HEK293 (cell line): ENCODE data around the gene ANK2.

ENCODE experiments used
- CTCF ChIP-seq: fragments of 450-650 bp; formaldehyde crosslinking; IDR thresholded peaks from 2 replicates; pipeline ENCODE4 v1.5.1; 2016; ENCODE audit warnings: missing biosample characterization, missing genetic modification characterization
- MZF1 ChIP-seq: fragments of 450-650 bp; formaldehyde crosslinking; IDR thresholded peaks from 2 replicates; pipeline ENCODE4 v1.5.1; 2017; ENCODE audit warnings: missing biosample characterization, missing genetic modification characterization, borderline replicate concordance
- ZNF114 ChIP-seq: fragments of 450-650 bp; formaldehyde crosslinking; IDR thresholded peaks from 2 replicates; pipeline ENCODE4 v1.5.0; 2017; ENCODE audit warnings: missing biosample characterization, missing genetic modification characterization
- ZNF335 ChIP-seq: fragments of 450-650 bp; formaldehyde crosslinking; conservative IDR thresholded peaks from 2 replicates; pipeline ENCODE4 v1.5.1; 2016; ENCODE audit warnings: missing biosample characterization, missing genetic modification characterization
- ZNF433 ChIP-seq: fragments of 450-650 bp; formaldehyde crosslinking; IDR thresholded peaks from 2 replicates; pipeline ENCODE4 v1.5.1; 2016; ENCODE audit warnings: missing biosample characterization, missing genetic modification characterization, low read depth
- ZNF600 ChIP-seq: fragments of 450-650 bp; formaldehyde crosslinking; IDR thresholded peaks from 2 replicates; pipeline ENCODE4 v1.5.1; 2016; ENCODE audit warnings: missing biosample characterization, missing genetic modification characterization

GRCh38 chr4:113371111-113371510 lies 321.7 kb downstream of the ANK2 start:
- TF ChIP-seq ZNF433 (no peak), MZF1 (tag by site-specific recombination) (no peak), CTCF (tag by site-specific recombination) (no peak), ZNF600 (tag by site-specific recombination) (no peak), ZNF335 (tag by site-specific recombination) (no peak), ZNF114 (tag by site-specific recombination) (no peak)
